DMS114 treated with DMSO at 0.1 percent for 48 hours (cell line): Measurements from ENCODE around the gene ARAP3.
A peak's percentile ranks its signal among the peaks of the same experiment; 100 is the strongest.

Experiments used
- DNase-seq: peaks from one replicate; lab custom pipeline; 2025; ENCODE audit not compliant: unreplicated experiment; lab: John Stamatoyannopoulos, UW

Gene ARAP3

GRCh38 chr5:141641634-141642267 is 40.3 kb downstream of the ARAP3 start:
- DNase-seq = no peak

DNA sequence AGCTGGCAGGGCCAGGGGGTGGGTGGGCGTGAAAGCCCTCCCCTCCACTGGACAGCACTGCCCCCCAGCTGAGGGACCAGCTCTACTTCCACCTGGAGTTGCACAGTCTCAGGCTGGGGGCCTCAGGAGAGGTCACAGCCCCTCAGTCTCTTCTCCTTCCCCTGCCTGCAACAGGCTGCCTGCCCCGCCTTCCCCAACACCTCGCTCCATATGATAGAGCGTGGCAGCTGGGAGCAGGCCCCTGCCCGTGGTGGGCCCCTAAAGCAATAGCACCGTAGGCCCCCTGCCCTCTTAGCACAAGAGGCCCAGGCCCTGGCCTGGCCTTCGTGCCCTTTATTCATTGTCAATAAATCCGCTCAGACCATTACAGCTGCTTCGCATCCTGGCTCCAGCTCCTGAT is 41.3 kb downstream of the ARAP3 start:
- DNase-seq = no peak

GRCh38 chr5:141640051-141640415 is 42.0 kb downstream of the ARAP3 start:
- no peak for DNase-seq

DNA sequence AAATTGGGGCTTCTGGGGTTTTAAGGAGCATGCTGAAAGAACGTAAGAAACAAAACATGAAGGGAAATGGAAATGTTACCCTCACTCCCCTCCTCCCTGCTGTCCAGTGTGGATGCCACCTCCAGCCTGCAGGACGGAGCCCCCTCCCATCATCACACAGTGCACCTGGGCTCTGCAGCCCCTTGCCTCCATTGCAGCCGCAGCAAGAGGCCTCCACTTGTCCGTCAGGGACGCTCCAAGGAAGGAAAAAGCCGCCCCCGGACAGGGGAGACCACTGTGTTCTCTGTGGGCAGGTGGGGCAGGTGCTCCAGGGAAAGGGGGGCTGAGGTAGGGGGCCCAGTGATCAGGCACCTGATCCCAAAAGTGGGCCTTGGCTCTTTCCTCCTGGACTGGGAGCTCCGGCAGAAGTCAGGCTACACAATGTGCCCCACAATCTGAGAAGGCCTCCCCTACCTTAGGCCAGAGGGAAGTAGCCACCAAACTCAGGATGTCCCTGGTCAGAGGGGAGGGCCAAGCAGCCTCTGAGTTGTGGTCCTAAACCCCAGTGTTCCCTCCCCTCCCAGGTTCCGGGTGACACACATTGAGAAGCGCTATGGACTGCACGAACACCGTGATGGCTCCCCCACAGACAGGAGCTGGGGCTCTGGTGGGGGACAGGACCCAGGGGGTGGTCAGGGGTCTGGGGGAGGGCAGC is 42.5 kb downstream of the ARAP3 start:
- DNase-seq = no peak

- DNase-seq = no peak
Measured at GRCh38 chr5:141638771-141639170, 43.3 kb downstream of the ARAP3 start.

DNA sequence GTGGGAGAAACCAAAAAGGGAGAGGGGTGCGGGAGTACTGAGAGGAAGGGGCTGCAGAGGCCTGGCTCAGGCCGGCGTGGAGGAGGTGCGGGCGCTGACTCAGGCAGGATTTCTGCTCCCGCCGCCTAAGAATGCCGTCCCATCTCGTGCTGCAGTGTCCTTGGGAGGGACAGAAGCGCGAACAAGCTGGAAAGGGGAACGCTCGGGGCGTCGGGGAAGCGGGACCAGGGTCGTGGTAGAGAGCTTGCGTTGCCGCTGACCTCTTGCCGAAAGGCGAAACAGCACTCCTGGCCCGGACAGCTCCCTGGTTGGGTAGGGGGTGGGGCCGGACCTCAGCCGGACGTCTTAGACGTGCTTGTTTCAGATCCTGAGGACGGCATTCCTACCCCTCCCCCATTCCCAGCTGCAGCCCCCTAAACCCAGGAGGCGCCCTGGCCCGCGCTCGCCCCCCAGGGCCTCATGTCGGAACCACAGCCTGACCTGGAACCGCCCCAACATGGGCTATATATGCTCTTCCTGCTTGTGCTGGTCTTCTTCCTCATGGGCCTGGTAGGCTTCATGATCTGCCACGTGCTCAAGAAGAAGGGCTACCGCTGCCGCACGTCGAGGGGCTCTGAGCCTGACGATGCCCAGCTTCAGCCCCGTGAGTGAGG is 44.1 kb downstream of the ARAP3 start:
- DNase-seq = no peak

DNA sequence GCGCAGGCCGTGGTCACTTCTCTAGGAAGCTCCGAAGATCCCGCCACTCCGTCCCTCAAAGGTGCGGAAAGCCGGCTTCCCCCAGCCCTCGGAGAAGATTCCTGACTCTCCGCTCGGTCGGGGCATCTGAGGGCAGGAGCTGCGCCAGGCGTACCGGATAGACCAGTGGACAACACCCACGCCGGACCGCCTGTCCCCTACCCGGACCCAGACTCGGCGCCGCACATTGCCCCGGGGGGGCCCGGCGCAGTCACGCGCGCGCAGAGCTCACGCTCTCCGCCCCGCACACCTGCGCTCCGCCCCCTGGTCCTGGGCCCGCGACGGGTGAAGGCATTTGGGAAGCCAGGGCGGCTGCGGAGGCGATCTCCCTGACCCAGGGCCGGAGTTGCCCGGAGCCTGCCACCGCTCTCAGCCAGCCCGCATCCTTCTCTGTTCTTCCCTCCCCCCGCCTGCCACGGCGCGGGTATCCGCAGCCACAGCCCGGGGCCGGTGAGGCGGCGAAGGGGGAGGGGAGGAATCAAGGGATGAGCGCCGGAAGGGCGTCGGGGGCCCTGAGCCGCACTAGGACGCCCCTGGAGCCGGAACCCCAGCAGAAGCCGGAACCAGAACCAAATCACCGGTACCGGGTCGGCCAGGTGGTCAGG is 44.8 kb downstream of the ARAP3 start:
- no peak for DNase-seq

GRCh38 chr5:141636413-141637122 is 45.5 kb downstream of the ARAP3 start, which contains the start of the genes HDAC3 and RELL2:
Gene HDAC3 (minus strand): TSS chr5:141636849. CDS start chr5:141636790, 59 bp downstream.
Gene RELL2 (plus strand): TSS chr5:141636997. CDS start chr5:141638226, 1,229 bp downstream.
- peak; percentile 84 for DNase-seq

DNA sequence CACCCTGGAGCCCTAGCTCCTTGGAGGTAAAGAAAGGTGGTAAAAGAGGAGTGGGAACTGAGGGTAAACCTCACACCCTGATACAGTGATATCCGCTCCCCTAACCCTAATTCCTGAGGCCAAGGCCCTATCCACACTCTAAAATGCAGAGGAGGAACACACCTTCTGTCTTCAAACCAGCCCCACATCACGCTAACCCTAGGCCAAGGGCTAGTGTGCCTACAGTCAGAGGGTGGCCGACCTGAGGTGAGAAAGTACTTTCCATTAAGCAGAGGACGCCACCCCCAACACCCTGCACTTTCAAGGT is 46.0 kb downstream of the ARAP3 start:
- DNase-seq = no peak

- no peak for DNase-seq
Measured at GRCh38 chr5:141635646-141636045, 46.4 kb downstream of the ARAP3 start.

- DNase-seq = no peak
Measured at GRCh38 chr5:141634720-141635119, 47.3 kb downstream of the ARAP3 start.

DNA sequence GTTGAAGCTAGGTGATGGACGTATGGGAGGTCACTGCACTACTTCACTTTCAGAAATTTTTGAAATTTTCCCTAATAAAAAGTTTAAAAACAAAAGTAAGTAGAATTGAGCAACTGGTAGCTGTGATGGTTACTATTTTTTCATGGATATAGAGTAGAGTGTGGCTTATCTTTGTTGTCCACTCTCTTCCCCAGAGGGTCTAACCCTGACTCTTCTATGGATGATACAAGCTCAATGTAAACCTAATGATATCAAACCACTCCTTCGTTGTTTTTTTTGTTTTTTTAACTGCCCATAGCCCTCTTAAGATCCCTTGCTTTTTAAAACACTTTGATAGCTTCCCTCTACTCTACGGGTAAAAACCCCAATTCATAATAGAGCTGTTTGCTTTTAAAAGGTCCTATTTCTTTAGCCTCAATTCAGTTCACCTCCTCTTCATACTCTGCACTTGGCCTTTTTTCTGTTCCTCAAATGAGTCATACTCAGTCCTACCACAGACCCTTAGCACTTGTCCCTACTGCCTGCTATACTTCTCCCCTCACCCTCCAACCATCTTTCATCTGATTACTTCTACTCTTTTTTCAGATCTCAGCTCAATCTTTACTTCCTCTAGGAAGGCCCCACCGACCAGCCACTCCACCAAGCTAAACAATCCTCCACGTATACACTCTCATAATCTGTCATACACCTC is 48.0 kb downstream of the ARAP3 start:
- DNase-seq = no peak

- DNase-seq = no peak
Measured at GRCh38 chr5:141632650-141633049, 49.4 kb downstream of the ARAP3 start.

DNA sequence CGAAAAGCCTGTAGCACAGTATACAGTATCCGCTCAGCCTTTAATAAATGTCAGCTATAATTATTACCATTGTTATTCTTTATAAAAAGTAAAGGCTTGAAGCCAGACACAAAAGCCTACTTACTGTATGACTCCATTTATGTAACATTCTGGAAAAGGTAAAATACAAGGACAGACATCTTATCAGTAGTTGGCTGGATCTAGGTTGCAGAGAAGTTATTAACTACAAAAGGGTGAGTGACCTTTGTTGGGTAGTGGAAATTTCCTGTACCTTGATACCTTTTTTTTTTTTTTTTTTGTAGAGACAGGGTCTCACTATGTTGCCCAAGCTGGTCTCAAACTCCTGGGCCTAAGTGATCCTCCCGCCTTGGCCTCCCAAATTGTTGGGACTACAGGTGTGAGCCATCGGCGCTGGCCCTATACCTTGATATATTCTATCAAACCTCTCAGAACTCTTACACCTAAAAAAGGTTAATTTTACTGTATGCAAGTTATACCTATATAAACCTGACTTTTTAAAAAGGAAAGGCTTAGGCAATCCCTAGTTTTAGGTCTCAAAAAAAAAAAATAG is 51.4 kb downstream of the ARAP3 start:
- no peak for DNase-seq

DNA sequence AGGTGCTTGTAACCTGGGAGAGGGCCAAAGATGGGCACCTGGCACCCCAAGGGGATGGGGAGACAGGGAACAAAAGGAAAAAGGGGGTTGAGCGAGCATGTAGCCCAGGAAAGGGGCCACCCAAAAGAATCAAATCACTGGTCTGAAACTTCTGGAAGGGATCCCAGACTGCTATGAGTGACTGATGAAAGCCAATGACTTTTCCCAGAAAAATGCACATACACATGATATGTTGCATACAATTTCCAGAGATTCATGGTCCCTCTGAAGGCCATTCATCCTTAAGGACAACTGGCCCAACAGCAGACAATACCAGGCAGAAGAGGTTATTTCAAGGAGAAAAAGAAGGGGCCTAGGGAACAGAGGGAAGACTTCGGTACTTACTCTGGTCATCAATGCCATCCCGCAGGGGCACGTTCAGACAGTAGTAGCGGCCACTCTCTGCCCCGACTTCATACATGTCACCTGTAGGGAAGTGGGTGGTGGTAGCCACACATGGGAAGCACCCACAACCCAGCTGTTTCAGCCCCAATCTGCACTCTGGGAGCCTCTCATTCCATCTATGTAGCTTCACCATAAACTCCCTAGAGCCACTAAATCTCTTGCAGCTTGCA is 53.7 kb downstream of the ARAP3 start:
- no peak for DNase-seq

DNA sequence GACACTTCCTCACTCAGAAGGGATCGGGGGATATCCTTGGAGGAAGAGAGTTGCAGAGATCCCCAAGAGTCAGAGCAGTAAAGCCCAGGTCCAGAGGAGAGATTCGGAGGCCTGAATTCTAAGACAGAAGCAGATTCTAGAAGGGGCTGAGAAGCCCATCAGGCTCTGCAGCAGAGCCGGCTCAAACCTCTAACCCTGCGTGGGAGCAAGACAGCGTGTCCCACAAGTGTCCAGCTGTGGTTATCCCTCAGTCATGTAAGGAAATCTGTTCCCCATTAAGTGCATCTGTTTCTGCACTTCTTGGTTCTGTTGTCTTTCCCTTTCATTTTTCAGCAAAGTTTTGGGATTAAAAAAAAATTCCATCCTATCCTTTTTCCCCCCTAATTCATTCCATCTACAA is 58.4 kb downstream of the ARAP3 start:
- no peak for DNase-seq

DNA sequence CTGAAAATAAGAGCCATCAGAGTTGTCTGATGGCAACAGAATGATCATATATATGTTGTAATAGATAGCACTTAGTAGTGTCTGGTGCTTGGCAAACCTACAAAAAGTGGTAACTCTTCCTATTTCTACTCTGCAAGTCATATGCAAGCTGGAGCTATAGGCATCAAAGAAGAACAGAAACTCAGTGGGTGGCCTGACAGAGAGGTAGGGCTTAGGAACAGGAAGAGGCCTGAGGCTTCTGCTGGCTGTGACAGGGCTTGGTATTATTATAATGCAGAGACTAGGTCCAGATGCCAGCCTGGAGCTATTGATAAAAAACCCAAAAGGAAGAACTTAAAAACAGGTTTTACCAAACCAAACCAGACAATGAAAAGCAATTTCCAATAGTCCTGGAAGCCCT is 58.8 kb downstream of the ARAP3 start:
- no peak for DNase-seq

- peak; percentile 89 for DNase-seq
Measured at GRCh38 chr5:141618804-141619554, 63.1 kb downstream of the ARAP3 start, which contains the start of gene DIAPH1. Gene DIAPH1 (minus strand): TSS chr5:141619000. CDS start chr5:141618914, 86 bp downstream.
